ENCODE results near the gene NWD2. TPM values are rescaled to one million over a fixed set of nuclear protein-coding genes. Genes with fewer than 3 reads are reported as not detected.
"Not testable (repeated sequence)": the region's sequence is repeated elsewhere in the genome, so short reads cannot be mapped to it uniquely, and the experiment has no call there.

NWD2 gene
- total and polyA plus RNA-seq, 2 donors from 2014 or later = not detected

DNA sequence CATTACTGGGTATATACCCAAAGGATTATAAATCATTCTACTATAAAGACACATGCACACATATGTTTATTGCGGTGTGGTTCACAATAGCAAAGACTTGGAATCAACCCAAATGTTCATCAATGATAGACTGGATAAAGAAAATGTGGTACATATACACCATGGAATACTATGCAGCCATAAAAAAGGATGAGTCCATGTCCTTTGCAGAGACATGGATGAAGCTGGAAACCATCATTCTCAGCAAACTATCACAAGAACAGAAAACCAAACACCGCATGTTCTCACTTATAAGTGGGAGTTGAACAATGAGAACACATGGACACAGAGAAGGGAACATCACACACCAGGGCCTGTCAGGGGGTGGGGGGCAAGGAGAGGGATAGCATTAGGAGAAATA, 169.1 kb downstream of the NWD2 start:
- H3K27me3 ChIP-seq (ENCODE audit: control insufficient read depth, insufficient read depth, low read length) = not testable (repeated sequence)

DNA sequence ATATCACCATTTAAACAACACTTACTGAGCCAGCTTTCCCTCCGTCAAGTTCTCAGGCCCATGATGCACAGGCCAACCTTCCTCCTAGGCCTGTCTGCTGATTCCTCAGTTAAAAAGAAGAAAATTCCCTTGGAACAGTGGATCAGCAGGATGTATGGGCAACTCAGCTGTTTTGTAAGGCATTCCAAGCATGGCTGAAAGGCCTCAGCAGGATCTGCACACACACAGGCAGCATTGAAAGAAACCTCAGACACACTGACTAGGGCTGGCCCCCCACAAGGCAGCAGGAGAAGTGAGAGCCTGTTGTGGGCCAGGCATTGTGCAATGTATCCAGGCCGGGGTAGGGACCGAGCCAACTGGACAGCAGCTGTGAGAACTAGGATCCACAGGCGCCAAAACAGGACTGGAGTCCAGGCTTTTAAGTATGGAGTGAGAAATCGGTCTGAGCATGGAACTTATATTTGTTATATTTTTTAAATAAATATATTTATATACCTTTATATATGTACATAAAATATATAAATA, 171.4 kb downstream of the NWD2 start:
- no peaks in the 10 kb centered on the region for H3K4me1 ChIP-seq (ENCODE audit: control insufficient read depth in 2 of 3, insufficient read depth in 2 of 3, low read depth in 1 of 3, low read length in 3 of 3)
- H3K27ac ChIP-seq (ENCODE audit: low read depth in 2 of 2, low read length in 2 of 2) = no peak overlapping the region
- H3K9me3 ChIP-seq (ENCODE audit: control insufficient read depth in 2 of 3, insufficient read depth in 1 of 3, low read length in 3 of 3) = no peaks in the 10 kb centered on the region
- no peak overlapping the region for H3K9ac ChIP-seq (ENCODE audit: low read length in 3 of 3)
- H3K4me3 ChIP-seq (ENCODE audit: low read length in 3 of 3) = no peak overlapping the region
- no peaks in the 10 kb centered on the region for H3K36me3 ChIP-seq (ENCODE audit: control insufficient read depth in 2 of 3, insufficient read depth in 3 of 3, low read length in 3 of 3)
- H3K27me3 ChIP-seq (ENCODE audit: control insufficient read depth, insufficient read depth, low read length) = no peaks in the 10 kb centered on the region
- intact Hi-C loops (cut with DNase I) = no loop called here
- DNase-seq (no peak), FAIRE-seq (no peak)
- TF ChIP-seq, protein P1, sequence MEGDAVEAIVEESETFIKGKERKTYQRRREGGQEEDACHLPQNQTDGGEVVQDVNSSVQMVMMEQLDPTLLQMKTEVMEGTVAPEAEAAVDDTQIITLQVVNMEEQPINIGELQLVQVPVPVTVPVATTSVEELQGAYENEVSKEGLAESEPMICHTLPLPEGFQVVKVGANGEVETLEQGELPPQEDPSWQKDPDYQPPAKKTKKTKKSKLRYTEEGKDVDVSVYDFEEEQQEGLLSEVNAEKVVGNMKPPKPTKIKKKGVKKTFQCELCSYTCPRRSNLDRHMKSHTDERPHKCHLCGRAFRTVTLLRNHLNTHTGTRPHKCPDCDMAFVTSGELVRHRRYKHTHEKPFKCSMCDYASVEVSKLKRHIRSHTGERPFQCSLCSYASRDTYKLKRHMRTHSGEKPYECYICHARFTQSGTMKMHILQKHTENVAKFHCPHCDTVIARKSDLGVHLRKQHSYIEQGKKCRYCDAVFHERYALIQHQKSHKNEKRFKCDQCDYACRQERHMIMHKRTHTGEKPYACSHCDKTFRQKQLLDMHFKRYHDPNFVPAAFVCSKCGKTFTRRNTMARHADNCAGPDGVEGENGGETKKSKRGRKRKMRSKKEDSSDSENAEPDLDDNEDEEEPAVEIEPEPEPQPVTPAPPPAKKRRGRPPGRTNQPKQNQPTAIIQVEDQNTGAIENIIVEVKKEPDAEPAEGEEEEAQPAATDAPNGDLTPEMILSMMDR (IDR thresholded peaks at IDR 0.05; ENCODE audit: borderline replicate concordance, extremely low read depth, insufficient read depth) = no peak

More for the DNA sequence above, 169.1 kb downstream of the NWD2 start:
- H3K27ac ChIP-seq (ENCODE audit: low read depth in 2 of 2, low read length in 2 of 2); H3K9ac ChIP-seq (ENCODE audit: low read length in 3 of 3); DNase-seq; intact Hi-C loops (cut with DNase I); H3K4me3 ChIP-seq (ENCODE audit: low read length in 3 of 3); H3K9me3 ChIP-seq (ENCODE audit: control insufficient read depth in 2 of 3, insufficient read depth in 1 of 3, low read length in 3 of 3); H3K4me1 ChIP-seq (ENCODE audit: control insufficient read depth in 2 of 3, insufficient read depth in 2 of 3, low read depth in 1 of 3, low read length in 3 of 3); H3K36me3 ChIP-seq (ENCODE audit: control insufficient read depth in 2 of 3, insufficient read depth in 3 of 3, low read length in 3 of 3); FAIRE-seq: not testable (repeated sequence)

DNA sequence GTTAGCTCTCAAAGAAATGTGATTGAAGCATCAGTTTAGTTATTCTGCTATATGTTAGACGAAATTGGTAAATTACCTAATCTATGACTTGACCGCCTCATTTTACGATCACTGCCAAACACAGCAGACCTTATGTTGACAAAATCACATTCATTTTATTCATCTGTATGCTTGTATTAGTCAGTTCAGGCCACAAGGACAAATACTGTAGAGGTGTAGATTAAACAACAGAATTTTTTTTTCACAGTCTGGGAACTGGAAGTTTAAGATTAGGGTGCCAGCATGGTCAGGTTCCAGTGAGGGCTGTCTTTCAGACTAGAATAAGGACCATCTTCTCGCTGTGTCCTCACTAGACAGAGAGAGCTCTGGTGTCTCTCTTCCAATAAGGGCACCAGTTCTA, 177.1 kb downstream of the NWD2 start:
- H3K4me3 ChIP-seq (ENCODE audit: low read length in 3 of 3) = no peak overlapping the region
- H3K9me3 ChIP-seq (ENCODE audit: control insufficient read depth in 2 of 3, insufficient read depth in 1 of 3, low read length in 3 of 3) = no peaks in the 10 kb centered on the region
- no peak overlapping the region for H3K9ac ChIP-seq (ENCODE audit: low read length in 3 of 3)
- TF ChIP-seq, protein P1 (IDR thresholded peaks at IDR 0.05; ENCODE audit: borderline replicate concordance, extremely low read depth, insufficient read depth) = no peak
- FAIRE-seq = no peak
- H3K27me3 ChIP-seq (ENCODE audit: control insufficient read depth, insufficient read depth, low read length) = no peaks in the 10 kb centered on the region
- no peaks in the 10 kb centered on the region for H3K36me3 ChIP-seq (ENCODE audit: control insufficient read depth in 2 of 3, insufficient read depth in 3 of 3, low read length in 3 of 3)
- no peaks in the 10 kb centered on the region for H3K4me1 ChIP-seq (ENCODE audit: control insufficient read depth in 2 of 3, insufficient read depth in 2 of 3, low read depth in 1 of 3, low read length in 3 of 3)
- H3K27ac ChIP-seq (ENCODE audit: low read depth in 2 of 2, low read length in 2 of 2) = no peak overlapping the region
- intact Hi-C loops (cut with DNase I) = no loop called here
- DNase-seq = no peak

DNA sequence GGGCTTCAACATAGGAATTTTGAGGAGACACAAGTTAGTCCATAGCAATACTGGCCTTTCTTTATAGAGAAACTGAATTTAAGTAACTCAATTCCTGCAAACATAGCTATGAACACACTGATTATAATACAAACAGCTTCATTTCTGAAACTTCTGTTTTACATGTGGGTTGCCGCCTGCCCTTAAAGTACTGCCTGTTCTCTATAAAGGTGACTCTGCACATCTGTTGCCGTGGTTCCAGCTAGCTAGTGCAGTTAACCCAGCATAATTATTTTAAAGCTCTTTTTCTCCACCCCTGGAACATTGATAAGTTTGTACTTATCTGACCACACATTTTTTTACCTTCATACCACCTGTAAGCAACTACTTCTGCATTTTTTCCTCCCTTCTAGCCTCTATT, 177.6 kb downstream of the NWD2 start:
- TF ChIP-seq, protein P1 (IDR thresholded peaks at IDR 0.05; ENCODE audit: borderline replicate concordance, extremely low read depth, insufficient read depth) = no peak
- no peak overlapping the region for H3K4me3 ChIP-seq (ENCODE audit: low read length in 3 of 3)
- H3K27me3 ChIP-seq (ENCODE audit: control insufficient read depth, insufficient read depth, low read length) = no peaks in the 10 kb centered on the region
- no peak for DNase-seq
- H3K27ac ChIP-seq (ENCODE audit: low read depth in 2 of 2, low read length in 2 of 2) = no peak overlapping the region
- no peaks in the 10 kb centered on the region for H3K36me3 ChIP-seq (ENCODE audit: control insufficient read depth in 2 of 3, insufficient read depth in 3 of 3, low read length in 3 of 3)
- H3K4me1 ChIP-seq (ENCODE audit: control insufficient read depth in 2 of 3, insufficient read depth in 2 of 3, low read depth in 1 of 3, low read length in 3 of 3) = no peaks in the 10 kb centered on the region
- H3K9me3 ChIP-seq (ENCODE audit: control insufficient read depth in 2 of 3, insufficient read depth in 1 of 3, low read length in 3 of 3) = no peaks in the 10 kb centered on the region
- FAIRE-seq = no peak
- intact Hi-C loops (cut with DNase I) = no loop called here
- no peak overlapping the region for H3K9ac ChIP-seq (ENCODE audit: low read length in 3 of 3)

All from kidney (tissue), 14 donors.